Measurements from ENCODE around the gene ALAS1. TPM values are rescaled to one million over a fixed set of nuclear protein-coding genes. Genes with fewer than 3 reads are reported as not detected.
"Not testable (repeated sequence)": the region's sequence is repeated elsewhere in the genome, so short reads cannot be mapped to it uniquely, and the experiment has no call there.

ALAS1 gene
- total and polyA plus RNA-seq, 9 of the 15 experiments (the other 6 are each of a cell fraction or from before 2014, with no cell fraction given), result 21.4 to 49.5 (median 34.4) TPM

- DNase-seq (ENCODE audit: extremely low read depth in 1 of 4, low spot score in 3 of 4); BruUV-seq (replicated peaks); H3K79me2 ChIP-seq (ENCODE audit: control insufficient read depth, insufficient read depth, low read length); H3K27me3 ChIP-seq (ENCODE audit: control insufficient read depth in 2 of 2, insufficient read depth in 2 of 2, low read length in 2 of 2); H3K27ac ChIP-seq (ENCODE audit: extremely low read depth, low read depth, low read length); in situ Hi-C loops (cut with MboI); H3K4me3 ChIP-seq; ATAC-seq; H3K9ac ChIP-seq (ENCODE audit: insufficient read depth in 1 of 2, low read depth in 2 of 2, low read length in 2 of 2); FAIRE-seq; H3K36me3 ChIP-seq (ENCODE audit: control insufficient read depth, insufficient read depth, low read length); H2AFZ ChIP-seq (ENCODE audit: low read depth, low read length); H3K4me2 ChIP-seq (ENCODE audit: insufficient read depth, low read length); intact Hi-C loops (cut with micrococcal nuclease); H4K20me1 ChIP-seq (replicated peaks; ENCODE audit: control insufficient read depth, insufficient read depth, low read length); CTCF ChIA-PET (ENCODE audit: low intra/inter-chr PET ratio); H3K9me3 ChIP-seq (replicated peaks; ENCODE audit: control insufficient read depth, insufficient read depth, low read depth, low read length); H3K9me1 ChIP-seq (ENCODE audit: control insufficient read depth, insufficient read depth, low read length); TF ChIP-seq CEBPG (CRISPR knock-in tag; IDR thresholded peaks at IDR 0.05): not testable (repeated sequence)
- POLR2A ChIA-PET, result interaction anchor here (0.6 kb wide), 2 partner anchors 18 to 118 kb away, joined by 3 read pairs; no protein-coding TSS in a partner anchor
- 48% methylated on average over 2 of the region's 4 CpGs for WGBS (ENCODE audit: insufficient coverage, low coverage, missing lambda C conversion rate)
- TF ChIP-seq CEBPG (tag; conservative IDR thresholded peaks at IDR 0.05 in 1 of 2, IDR thresholded peaks at IDR 0.05 in 1 of 2) (peak in 1 of 2 experiments; percentile 66; a peak in 2 of 4 replicates), CEBPB (tag; IDR thresholded peaks at IDR 0.05) (peak; percentile 92)
- peaks cover 17 to 38% of the 10 kb centered on the region in 2 experiments; a peak in 4 of 5 replicates for H3K4me1 ChIP-seq (replicated peaks in 1 of 2; ENCODE audit: control insufficient read depth in 2 of 2, insufficient read depth in 2 of 2, low read length in 2 of 2)
These were observed 19.8 kb upstream of the ALAS1 start for GRCh38 chr3:52178126-52178525.

- CTCF ChIA-PET (ENCODE audit: low intra/inter-chr PET ratio), result no interaction called here
- no peak for ATAC-seq
These were observed 19.4 kb upstream of the ALAS1 start for GRCh38 chr3:52178537-52178936.

More at GRCh38 chr3:52178537-52178936, 19.4 kb upstream of the ALAS1 start:
- H3K4me1 ChIP-seq (replicated peaks in 1 of 2; ENCODE audit: control insufficient read depth in 2 of 2, insufficient read depth in 2 of 2, low read length in 2 of 2), result peaks cover 17 to 39% of the 10 kb centered on the region in 2 experiments; a peak in 4 of 5 replicates
- POLR2A ChIA-PET, result interaction anchor here (0.6 to 1.1 kb wide), 3 partner anchors 18 to 119 kb away, joined by 3 read pairs; partner anchors contain the start of gene POC1A
- H3K9me3 ChIP-seq (replicated peaks; ENCODE audit: control insufficient read depth, insufficient read depth, low read depth, low read length), result no peaks in the 10 kb centered on the region
- no peak overlapping the region for H3K27ac ChIP-seq (ENCODE audit: extremely low read depth, low read depth, low read length)
- intact Hi-C loops (cut with micrococcal nuclease) (no loop called here), in situ Hi-C loops (cut with MboI) (no loop called here)
- FAIRE-seq (no peak), DNase-seq (ENCODE audit: extremely low read depth in 1 of 4, low spot score in 3 of 4) (no peak)
- no peak overlapping the region for H3K4me2 ChIP-seq (ENCODE audit: insufficient read depth, low read length)
- no peak overlapping the region for H2AFZ ChIP-seq (ENCODE audit: low read depth, low read length)
- H3K9me1 ChIP-seq (ENCODE audit: control insufficient read depth, insufficient read depth, low read length), result no peaks in the 10 kb centered on the region
- no peaks in the 10 kb centered on the region for H3K36me3 ChIP-seq (ENCODE audit: control insufficient read depth, insufficient read depth, low read length)
- WGBS (ENCODE audit: insufficient coverage, low coverage, missing lambda C conversion rate), result 56% methylated on average over 1 of the region's 1 CpG
- H4K20me1 ChIP-seq (replicated peaks; ENCODE audit: control insufficient read depth, insufficient read depth, low read length), result no peaks in the 10 kb centered on the region
- no peaks in the 10 kb centered on the region for H3K27me3 ChIP-seq (ENCODE audit: control insufficient read depth in 2 of 2, insufficient read depth in 2 of 2, low read length in 2 of 2)
- H3K4me3 ChIP-seq, result no peak overlapping the region
- H3K9ac ChIP-seq (ENCODE audit: insufficient read depth in 1 of 2, low read depth in 2 of 2, low read length in 2 of 2), result no peak overlapping the region
- no peak for TF ChIP-seq HNRNPH1 (optimal IDR thresholded peaks at IDR 0.05; ENCODE audit: low read depth, low read length)
- no peak for TF ChIP-seq SMC3 (conservative IDR thresholded peaks at IDR 0.05; ENCODE audit: insufficient read depth, low read depth, low read length)
- TF ChIP-seq ZNF707 (CRISPR knock-in tag; conservative IDR thresholded peaks at IDR 0.05), result no peak
- no peak for TF ChIP-seq GATAD2A (IDR thresholded peaks at IDR 0.05)
- TF ChIP-seq GTF2E2 (tag; IDR thresholded peaks at IDR 0.05), result no peak
- no peak for TF ChIP-seq CC2D1A (IDR thresholded peaks at IDR 0.05)
- no peak for TF ChIP-seq PREB (CRISPR knock-in tag; IDR thresholded peaks at IDR 0.05)
- BruUV-seq (replicated peaks), result no TSS peak
- no peaks in the 10 kb centered on the region for H3K79me2 ChIP-seq (ENCODE audit: control insufficient read depth, insufficient read depth, low read length)

Data from K562 (cell line).